HG02840 (cell line): ENCODE results near the gene TRIM16.
"Not testable (repeated sequence)": the region's sequence is repeated elsewhere in the genome, so short reads cannot be mapped to it uniquely, and the experiment has no call there.

Experiments
- ATAC-seq: cut with Tn5 transposase; IDR thresholded peaks from one replicate; pipeline ENCODE4 v1.9.1; 2021; ENCODE audit warnings: mild to moderate bottlenecking, moderate library complexity, moderate number of reproducible peaks; ENCODE audit not compliant: unreplicated experiment, low FRiP score

Gene TRIM16

DNA sequence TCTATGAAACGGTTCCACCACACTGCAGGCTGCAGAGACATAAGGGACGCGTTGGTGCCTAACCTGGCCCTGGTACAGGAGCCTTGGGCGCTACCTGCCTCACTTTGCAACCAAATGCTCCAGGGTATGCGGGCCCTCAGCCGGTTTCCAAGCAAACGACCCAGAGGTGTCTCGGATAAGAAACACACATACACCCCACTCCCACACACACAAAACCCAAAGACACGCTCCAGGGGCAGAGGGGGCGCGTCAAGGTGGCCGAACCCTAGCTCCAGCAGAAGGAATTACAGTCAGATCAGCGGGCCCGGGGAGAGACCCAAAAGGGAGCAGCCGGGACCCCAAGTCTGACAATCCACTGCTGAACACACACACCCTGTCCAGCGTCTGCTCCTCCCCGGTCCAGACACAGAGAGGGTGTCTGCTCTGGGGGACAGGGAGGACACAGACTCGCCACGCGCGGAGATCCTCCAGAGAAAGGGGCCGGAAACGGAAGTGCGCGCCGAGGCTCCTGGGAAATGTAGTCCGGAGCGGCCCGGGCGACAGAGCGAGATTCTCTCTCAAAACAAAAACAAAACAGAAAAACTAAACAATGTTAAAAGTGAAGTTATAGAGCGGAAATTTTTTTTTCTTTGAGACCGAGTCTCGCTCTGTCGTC is at the start of gene TRIM16:
TSS of gene TRIM16 (minus strand) at position 488 of the 655 bp plus-strand sequence. CDS start 32,702 bp downstream, outside the sequence.
- ATAC-seq = peak; percentile 84

- ATAC-seq = not testable (repeated sequence)
Measured at GRCh38 chr17:15733174-15733789, 49.2 kb upstream of the TRIM16 start.

- ATAC-seq = not testable (repeated sequence)
Measured at GRCh38 chr17:15731900-15732299, 47.8 kb upstream of the TRIM16 start, which contains the start of gene TBC1D26. TBC1D26 (plus strand) TSS chr17:15732283; CDS start chr17:15735349, 3,066 bp downstream.

DNA sequence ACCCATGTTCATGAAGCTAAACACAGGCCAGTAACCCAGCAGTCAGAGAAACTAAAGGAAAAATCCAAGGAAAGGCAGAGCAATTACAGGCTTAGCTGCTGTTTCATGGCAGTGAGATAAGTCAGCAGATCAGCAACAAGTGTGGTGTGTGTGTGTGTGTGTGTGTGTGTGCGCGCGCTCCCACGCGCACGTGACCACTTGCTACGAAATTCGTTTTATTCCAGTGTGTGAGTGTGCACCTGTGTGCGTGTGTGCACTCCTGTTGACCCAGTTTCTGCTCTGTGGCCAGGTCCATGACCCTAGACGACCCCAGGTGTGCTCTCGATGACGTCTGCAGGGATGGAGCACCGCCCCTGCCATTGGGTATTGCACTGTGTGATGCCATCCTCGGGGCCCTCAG is 46.4 kb upstream of the TRIM16 start:
- ATAC-seq = not testable (repeated sequence)

GRCh38 chr17:15716601-15717563 is 32.8 kb upstream of the TRIM16 start:
- not testable (repeated sequence) for ATAC-seq

GRCh38 chr17:15708879-15709278 is 24.8 kb upstream of the TRIM16 start:
- ATAC-seq = not testable (repeated sequence)

DNA sequence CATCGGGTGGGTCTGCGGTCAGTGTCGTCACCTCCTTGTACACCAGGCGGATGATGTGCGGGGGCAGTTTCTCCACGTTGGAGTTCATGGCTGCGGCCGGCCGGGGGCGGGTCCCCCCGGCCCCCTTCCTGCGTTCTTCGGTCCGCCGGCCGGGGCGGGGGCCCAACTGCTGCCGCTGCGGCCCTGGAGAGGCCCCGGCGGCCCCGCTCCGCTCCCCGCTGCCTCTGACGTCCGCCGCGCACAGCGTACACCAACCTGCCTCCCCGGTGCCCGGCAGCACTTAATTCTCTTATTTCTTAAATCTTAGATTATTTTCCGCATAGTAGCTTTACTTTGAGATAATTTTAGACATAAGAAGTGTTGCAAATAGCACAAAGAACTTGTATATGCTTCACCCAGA is 20.7 kb upstream of the TRIM16 start:
- ATAC-seq = not testable (repeated sequence)

DNA sequence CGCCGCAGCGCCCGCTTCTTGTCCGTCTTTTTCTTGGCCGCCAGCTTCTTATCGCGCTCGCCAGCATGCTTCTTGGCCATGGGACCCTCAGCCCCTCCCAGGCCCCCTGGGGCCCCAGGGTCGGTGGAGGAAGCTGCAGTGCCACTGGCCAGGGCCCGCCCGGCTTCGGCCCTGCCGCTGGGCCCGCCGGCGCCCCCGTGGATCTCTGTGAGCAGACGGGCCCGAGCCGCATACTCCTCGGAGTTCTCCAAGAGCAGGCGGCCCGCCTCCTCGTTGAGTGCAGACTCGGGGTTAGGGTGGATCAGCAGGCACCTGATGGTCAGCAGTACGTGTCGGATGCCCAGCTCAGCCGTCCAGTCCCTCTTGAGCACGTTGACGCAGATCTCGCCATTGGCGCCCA is 20.1 kb upstream of the TRIM16 start:
- not testable (repeated sequence) for ATAC-seq

- peak; percentile 2 for ATAC-seq
Measured at GRCh38 chr17:15699937-15700336, 15.8 kb upstream of the TRIM16 start.

DNA sequence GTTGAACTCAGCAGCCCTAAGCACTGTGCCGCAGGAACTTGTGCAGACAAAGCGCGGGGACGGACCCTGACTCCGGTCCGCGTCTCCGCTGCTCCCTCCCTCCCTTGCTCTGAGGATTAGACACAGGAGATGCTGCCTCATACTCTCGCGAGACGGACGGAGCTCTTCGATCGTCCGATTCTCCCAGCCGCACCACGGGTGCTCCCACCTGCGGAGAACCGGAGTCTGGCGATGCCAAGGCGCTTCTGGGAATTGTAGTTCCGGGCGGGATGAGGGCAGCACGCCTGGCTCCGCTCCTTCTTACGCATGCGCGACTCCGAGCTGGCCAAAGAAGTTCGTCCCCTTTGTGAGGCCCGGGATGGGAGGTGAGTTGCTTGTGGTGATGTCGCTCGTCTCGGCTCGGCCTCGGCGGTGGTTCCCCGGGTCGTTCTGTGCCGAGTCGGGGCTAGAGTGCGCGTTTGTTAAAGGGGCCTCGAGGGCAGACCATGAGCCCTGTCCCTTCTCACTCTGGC is 15.4 kb upstream of the TRIM16 start, which contains the start of gene ZNF286A:
TSS of gene ZNF286A (plus strand) at position 340 of the 512 bp plus-strand sequence. CDS start 578 bp downstream, outside the sequence.
- peak; percentile 98 for ATAC-seq

GRCh38 chr17:15698967-15699366 is 14.9 kb upstream of the TRIM16 start:
- not testable (repeated sequence) for ATAC-seq

- not testable (repeated sequence) for ATAC-seq
Measured at GRCh38 chr17:15687494-15687893, 3.4 kb upstream of the TRIM16 start.

DNA sequence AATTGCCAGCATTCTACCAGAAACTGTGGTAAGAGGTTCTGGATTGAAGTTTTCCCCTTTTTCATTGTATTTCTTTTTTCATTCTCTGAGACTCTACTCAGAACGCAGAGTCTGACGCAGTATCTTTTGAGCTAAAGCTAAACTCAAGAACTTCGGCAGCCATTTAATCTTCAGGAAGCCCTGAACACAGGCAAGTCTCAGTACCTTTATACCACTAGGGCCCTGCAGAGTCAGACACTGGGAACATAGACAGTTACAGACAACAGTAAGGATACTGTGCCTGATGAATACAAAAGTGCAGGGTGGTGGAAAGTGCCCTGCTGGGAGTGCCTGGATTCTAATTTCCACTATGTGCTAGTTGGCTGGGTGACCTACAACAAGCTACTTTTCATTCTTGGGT is 976 bp downstream of the TRIM16 start:
- not testable (repeated sequence) for ATAC-seq

DNA sequence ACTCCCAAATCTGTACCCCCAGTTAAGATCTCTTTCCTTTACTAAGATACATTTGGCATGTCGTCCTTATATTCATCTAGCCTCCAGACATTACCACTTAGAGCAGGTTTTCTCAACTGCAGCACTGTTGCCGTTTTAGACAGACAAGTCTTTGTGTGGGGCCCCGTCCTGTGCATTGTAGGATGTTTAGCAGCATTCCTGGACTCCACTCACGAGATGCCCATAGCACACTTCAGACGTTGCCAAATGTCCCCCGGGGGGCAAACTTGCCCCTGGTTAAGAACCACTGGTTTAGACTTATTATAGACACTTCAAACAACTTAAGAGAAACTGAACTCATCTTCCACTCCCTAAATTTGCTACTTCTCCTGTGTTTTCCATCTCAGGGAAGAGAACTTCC is 8.1 kb downstream of the TRIM16 start:
- not testable (repeated sequence) for ATAC-seq

DNA sequence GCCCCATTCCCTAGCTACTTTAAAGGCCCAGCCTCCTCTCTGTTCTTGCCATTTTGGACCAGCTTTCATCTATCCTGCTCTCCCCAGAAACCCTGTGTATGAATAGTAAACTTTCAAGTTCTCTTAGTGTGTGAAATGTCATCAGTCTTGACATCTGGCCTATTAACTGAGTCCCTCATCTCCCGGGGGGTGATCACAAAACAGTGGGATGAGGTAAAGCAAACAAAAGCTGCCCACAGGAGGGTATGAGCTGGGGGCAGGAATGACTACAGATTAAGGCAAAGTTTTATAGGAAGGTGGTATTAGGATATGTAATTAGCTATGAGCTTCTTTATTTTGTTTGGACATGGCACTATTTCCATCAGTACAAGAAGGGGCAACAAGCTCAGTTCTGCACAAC is 9.5 kb downstream of the TRIM16 start:
- ATAC-seq = not testable (repeated sequence)

GRCh38 chr17:15669526-15669925 is 14.6 kb downstream of the TRIM16 start:
- not testable (repeated sequence) for ATAC-seq

DNA sequence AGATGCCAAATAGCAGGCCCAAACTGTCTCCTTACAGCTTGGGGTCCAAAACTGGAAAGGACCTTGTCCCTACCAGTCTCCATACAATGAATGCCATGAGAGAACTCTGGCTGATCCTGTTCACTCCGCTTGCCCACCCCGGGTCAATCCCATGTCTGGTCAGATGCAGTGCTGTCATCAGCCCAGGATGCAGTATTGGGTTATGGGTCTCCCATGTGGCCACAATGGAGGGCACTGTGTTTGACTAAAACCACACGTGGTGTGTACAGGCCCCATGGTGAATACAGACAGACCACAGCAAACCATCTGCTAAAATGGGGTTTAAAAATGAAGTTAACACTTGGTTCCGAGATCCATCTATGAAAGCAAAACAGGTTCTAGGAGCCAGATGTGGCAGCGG is 20.4 kb downstream of the TRIM16 start:
- no peak for ATAC-seq

DNA sequence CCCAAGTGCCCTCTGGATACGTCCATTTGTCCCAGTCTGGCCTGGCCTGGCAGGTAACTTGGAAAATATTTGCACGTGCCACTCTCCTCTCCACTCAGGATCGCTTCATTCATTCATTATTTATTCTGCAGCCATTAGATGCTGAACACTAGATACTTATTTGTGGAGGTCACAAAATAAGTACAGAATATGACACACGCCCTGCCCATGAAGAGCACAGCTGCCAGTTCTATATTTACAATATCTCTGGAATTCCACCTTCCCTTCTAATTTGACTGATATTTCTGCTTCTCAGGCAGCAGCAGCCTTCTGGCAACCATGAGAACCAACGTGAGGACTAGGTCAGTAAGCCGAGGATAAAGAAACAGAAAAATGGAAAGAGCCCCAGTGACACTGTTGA is 20.9 kb downstream of the TRIM16 start:
- no peak for ATAC-seq

DNA sequence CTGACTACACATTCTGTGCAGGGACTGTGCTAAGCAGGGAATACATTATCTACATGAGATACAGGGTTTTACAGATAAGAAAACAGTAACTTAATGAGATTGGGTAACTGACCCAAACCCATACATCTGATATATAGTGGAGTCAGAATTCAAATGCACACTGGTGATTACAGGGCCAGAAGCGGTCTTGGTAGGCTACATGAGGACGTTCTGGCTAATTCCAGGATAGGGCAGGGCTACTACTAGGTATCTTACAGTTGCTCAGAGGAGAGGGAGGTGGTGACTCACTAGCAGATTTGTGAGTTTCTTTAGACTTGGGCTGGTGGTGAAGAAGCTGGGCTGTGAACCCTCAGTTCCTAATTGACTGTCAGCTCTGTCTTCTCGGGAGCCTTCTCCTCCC is 21.4 kb downstream of the TRIM16 start:
- ATAC-seq = no peak

DNA sequence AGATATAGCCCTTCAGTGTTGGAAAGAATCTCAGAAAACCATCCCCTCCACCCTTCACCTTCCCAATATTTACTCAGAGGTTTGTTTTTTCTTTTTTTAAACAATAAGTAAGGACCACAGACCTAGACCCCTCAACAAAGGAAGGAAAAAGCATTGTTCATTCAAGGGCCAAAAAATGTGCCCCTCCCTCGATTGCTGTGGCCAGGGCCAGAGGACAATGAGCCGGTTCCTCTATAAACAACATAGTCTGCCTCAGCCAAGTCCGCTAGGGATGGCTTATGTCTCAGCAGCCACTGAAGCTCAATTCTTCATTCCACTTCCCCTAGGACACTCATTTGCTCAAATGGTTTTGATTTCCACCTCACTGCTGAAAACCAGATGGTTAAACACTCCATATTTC is 24.0 kb downstream of the TRIM16 start:
- no peak for ATAC-seq
